ENCODE results near the gene REM2. TPM values are rescaled to one million over a fixed set of nuclear protein-coding genes. Genes with fewer than 3 reads are reported as not detected.
A peak's percentile ranks its signal among the peaks of the same experiment; 100 is the strongest.
"Not testable (repeated sequence)": the region's sequence is repeated elsewhere in the genome, so short reads cannot be mapped to it uniquely, and the experiment has no call there.

Gene REM2
- polyA plus RNA-seq, 4 donors = 0.45 to 1.1 (median 0.85) TPM

DNA sequence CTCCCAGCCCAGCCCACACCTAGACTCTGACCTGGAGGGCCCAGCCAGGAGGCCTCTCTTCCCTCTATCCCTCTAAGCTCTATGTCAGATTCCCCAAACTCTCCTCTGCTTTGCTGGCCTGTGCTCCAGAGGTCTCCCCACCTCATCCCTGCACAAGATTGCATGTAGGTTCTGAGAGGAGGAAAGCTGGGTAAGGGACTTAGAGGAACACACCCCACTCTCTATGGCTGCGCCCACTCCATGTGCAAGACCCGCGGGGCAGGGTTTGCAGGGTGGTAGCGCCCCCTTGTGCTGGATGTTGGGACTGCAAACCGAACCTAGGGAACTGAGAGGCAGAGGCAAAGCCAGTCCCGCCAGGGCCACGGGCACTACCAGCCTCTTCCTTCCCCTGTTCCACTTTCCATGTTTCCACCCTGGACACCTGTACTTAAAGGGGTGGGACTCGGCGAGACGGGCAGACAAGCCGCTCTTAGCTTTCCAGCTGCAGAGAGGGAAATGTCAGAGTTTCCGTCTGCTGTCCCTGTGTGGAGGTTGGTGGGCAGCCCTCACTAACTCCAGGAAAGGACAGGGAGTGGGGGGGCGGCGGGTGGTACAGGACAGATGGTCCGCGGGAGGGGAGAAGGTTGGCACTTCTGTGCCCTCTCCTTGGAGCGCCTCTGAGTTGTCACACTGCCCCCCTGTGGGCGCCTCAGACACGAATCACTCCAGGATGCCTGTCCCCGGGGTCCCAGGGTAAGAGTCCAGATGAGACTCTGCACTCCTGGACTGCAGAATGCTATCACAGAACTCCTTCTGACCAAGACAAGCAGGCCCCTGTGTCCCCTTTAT is 29.9 kb upstream of the REM2 start:
- FAIRE-seq (no peak), DNase-seq (peak; percentile 87 to 95)
- Histone ChIP-seq H3K4me1 (ENCODE audit: control insufficient read depth in 3 of 3, insufficient read depth in 2 of 3, low read depth in 1 of 3, low read length in 2 of 3) (peaks cover 0 to 46% (median 6%) of the 10 kb centered on the region in 3 donors), H3K27me3 (ENCODE audit: control insufficient read depth in 3 of 3, insufficient read depth in 3 of 3, low read length in 3 of 3) (no peaks in the 10 kb centered on the region), H3K27ac (ENCODE audit: low read depth in 1 of 3, low read length in 2 of 3) (peak overlapping the region; percentile 78 to 100 (median 93)), H3K4me3 (ENCODE audit: low read depth in 1 of 3, low read length in 3 of 3) (peak overlapping the region in 2 of 3 donors; percentile 44 to 61), H3K9me3 (ENCODE audit: control insufficient read depth in 2 of 2, insufficient read depth in 1 of 2, low read depth in 1 of 2, low read length in 1 of 2) (peaks cover 0 to 4% of the 10 kb centered on the region in 2 donors), H3K36me3 (ENCODE audit: control insufficient read depth in 3 of 3, insufficient read depth in 2 of 3, low read depth in 1 of 3, low read length in 3 of 3) (peaks cover 0 to 8% (median 0%) of the 10 kb centered on the region in 3 donors)
- WGBS, 3 donors = 0 to 2% (median 1%) methylated on average over 20 of the region's 20 CpGs

DNA sequence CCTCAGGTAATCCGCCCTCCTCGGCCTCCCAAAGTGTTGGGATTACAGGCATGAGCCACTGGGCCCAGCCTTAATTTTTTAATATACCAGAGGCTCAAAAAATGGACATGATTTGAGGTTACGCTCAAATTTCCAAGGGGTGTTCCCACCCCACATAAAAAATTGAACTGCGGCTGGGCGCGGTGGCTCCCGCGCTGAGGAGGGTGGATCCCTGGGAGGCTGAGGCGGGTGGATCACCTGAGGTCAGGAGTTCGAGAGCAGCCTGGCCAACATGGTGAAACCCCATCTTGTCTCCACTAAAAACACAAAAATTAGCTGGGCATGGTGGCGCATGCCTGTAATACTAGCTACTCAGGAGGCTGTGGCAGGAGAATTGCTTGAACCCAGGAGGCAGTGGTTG is 28.7 kb upstream of the REM2 start:
- WGBS, 3 donors = 94 to 96% (median 96%) methylated on average over 11 of the region's 11 CpGs
- Histone ChIP-seq H3K27ac (ENCODE audit: low read depth in 1 of 3, low read length in 2 of 3) (peak overlapping the region in 1 of 3 donors; percentile 72), H3K4me1 (ENCODE audit: control insufficient read depth in 3 of 3, insufficient read depth in 2 of 3, low read depth in 1 of 3, low read length in 2 of 3) (peaks cover 0 to 46% (median 6%) of the 10 kb centered on the region in 3 donors)
- FAIRE-seq; H3K36me3 ChIP-seq (ENCODE audit: control insufficient read depth in 3 of 3, insufficient read depth in 2 of 3, low read depth in 1 of 3, low read length in 3 of 3); H3K9me3 ChIP-seq (ENCODE audit: control insufficient read depth in 2 of 2, insufficient read depth in 1 of 2, low read depth in 1 of 2, low read length in 1 of 2); H3K27me3 ChIP-seq (ENCODE audit: control insufficient read depth in 3 of 3, insufficient read depth in 3 of 3, low read length in 3 of 3); DNase-seq; H3K4me3 ChIP-seq (ENCODE audit: low read depth in 1 of 3, low read length in 3 of 3): not testable (repeated sequence)

DNA sequence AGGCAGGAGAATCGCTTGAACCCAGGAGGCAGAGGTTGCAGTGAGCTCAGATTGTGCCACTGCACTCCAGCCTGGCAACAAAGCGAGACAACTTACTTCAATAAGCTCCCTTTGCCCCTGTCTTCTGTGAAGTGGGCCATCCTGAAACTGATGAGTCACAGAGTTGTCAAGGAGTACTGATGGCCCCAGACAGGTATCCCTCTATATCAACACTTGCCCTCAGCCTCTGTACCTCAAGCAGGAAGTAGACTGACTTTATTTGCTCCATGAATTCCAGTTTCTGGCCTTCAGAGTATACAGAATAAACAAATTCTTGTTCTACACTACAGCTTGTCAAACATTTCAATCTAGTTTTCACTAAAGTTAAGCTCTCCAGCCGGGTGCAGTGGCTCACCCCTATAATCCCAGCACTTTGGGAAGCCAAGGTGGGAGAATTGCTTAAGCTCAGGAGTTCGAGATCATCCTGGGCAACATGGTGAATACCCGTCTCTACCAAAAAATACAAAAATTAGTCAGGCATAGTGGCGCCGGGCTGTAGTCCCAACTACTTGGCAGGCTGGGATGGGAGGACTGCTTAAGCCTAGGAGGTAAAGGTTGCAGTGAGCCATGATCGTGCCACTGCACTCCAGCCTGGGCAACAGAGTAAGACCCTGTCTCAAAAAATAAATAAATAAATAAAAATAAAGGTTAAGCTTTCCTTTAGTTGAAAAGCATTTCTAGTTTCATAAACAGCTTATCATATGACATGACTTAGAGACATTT is 27.9 kb upstream of the REM2 start:
- FAIRE-seq = no peak
- peaks cover 0 to 43% (median 6%) of the 10 kb centered on the region in 3 donors for H3K4me1 ChIP-seq (ENCODE audit: control insufficient read depth in 3 of 3, insufficient read depth in 2 of 3, low read depth in 1 of 3, low read length in 2 of 3)
- WGBS, 3 donors = 87 to 93% (median 89%) methylated on average over 8 of the region's 8 CpGs
- DNase-seq = peak; percentile 20 to 71
- no peaks in the 10 kb centered on the region for H3K27me3 ChIP-seq (ENCODE audit: control insufficient read depth in 3 of 3, insufficient read depth in 3 of 3, low read length in 3 of 3)
- peaks cover 0 to 4% of the 10 kb centered on the region in 2 donors for H3K9me3 ChIP-seq (ENCODE audit: control insufficient read depth in 2 of 2, insufficient read depth in 1 of 2, low read depth in 1 of 2, low read length in 1 of 2)
- peaks cover 0 to 2% (median 0%) of the 10 kb centered on the region in 3 donors for H3K36me3 ChIP-seq (ENCODE audit: control insufficient read depth in 3 of 3, insufficient read depth in 2 of 3, low read depth in 1 of 3, low read length in 3 of 3)
- H3K4me3 ChIP-seq (ENCODE audit: low read depth in 1 of 3, low read length in 3 of 3) = no peak overlapping the region
- peak overlapping the region in 1 of 3 donors; percentile 72 for H3K27ac ChIP-seq (ENCODE audit: low read depth in 1 of 3, low read length in 2 of 3)

DNA sequence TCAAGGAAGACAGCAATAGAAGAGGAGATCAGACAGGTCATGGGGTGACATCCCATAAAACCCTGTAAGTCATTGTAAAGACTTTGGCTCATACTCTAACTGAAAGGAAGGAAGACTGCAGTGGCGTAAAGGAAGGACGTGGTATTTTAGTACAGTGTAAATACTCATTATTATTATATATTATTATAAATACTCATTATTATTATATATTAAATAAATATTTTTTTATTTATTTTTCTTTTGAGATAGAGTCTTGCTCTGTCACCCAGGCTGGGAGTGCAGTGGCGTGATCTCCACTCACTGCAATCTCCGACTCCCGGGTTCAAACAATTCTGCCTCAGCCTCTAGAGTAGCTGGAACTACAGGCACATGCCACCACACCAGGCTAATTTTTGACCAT is 26.6 kb upstream of the REM2 start:
- Histone ChIP-seq H3K4me3 (ENCODE audit: low read depth in 1 of 3, low read length in 3 of 3) (no peak overlapping the region), H3K27me3 (ENCODE audit: control insufficient read depth in 3 of 3, insufficient read depth in 3 of 3, low read length in 3 of 3) (no peaks in the 10 kb centered on the region), H3K27ac (ENCODE audit: low read depth in 1 of 3, low read length in 2 of 3) (no peak overlapping the region), H3K36me3 (ENCODE audit: control insufficient read depth in 3 of 3, insufficient read depth in 2 of 3, low read depth in 1 of 3, low read length in 3 of 3) (no peaks in the 10 kb centered on the region), H3K4me1 (ENCODE audit: control insufficient read depth in 3 of 3, insufficient read depth in 2 of 3, low read depth in 1 of 3, low read length in 2 of 3) (peaks cover 0 to 32% (median 6%) of the 10 kb centered on the region in 3 donors), H3K9me3 (ENCODE audit: control insufficient read depth in 2 of 2, insufficient read depth in 1 of 2, low read depth in 1 of 2, low read length in 1 of 2) (peaks cover 0 to 4% of the 10 kb centered on the region in 2 donors)
- FAIRE-seq = no peak
- no peak for DNase-seq
- 91 to 96% (median 95%) methylated on average over 5 of the region's 5 CpGs for WGBS, 3 donors

DNA sequence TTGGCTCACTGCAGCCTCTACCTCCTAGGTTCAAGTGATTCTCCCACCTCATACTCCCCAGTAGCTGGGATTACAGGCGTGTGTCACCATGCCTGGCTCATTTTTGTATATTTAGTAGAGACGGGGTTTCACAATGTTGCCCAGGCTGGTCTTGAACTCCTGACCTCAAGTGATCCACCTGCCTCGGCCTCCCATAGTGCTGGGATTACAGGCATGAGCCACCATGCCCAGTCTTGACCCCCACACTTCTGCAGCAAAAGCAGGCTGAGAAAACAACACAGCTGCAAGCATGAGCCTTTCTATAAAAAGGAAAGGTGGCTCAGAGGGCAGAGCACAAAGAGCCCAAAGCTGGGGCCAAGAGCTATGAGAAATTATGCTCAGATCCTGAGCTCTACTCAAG is 22.6 kb upstream of the REM2 start:
- H3K36me3 ChIP-seq (ENCODE audit: control insufficient read depth in 3 of 3, insufficient read depth in 2 of 3, low read depth in 1 of 3, low read length in 3 of 3); DNase-seq; H3K4me3 ChIP-seq (ENCODE audit: low read depth in 1 of 3, low read length in 3 of 3); H3K4me1 ChIP-seq (ENCODE audit: control insufficient read depth in 3 of 3, insufficient read depth in 2 of 3, low read depth in 1 of 3, low read length in 2 of 3); FAIRE-seq; H3K27me3 ChIP-seq (ENCODE audit: control insufficient read depth in 3 of 3, insufficient read depth in 3 of 3, low read length in 3 of 3); H3K27ac ChIP-seq (ENCODE audit: low read depth in 1 of 3, low read length in 2 of 3); H3K9me3 ChIP-seq (ENCODE audit: control insufficient read depth in 2 of 2, insufficient read depth in 1 of 2, low read depth in 1 of 2, low read length in 1 of 2): not testable (repeated sequence)
- WGBS, 3 donors = 54 to 90% (median 89%) methylated on average over 3 of the region's 3 CpGs

DNA sequence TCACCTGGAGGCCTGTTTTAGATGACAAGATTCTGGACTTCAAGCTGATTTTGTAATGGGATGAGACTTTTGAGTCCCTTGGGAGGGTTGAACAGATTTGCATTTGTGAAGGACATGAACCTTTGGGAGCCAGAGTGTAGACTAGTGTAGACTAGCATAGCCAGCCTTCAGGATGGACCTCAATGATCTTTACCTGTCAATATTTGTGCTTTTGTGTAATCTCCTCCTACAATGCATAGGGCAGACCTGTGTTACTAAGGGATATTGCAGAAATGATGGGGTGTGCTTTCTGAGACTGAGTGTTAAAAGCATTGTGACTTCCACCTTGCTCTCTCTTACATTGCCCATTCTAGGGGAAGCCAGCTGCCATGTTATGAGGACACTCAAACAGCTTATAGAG is 21.4 kb upstream of the REM2 start:
- Histone ChIP-seq H3K27ac (ENCODE audit: low read depth in 1 of 3, low read length in 2 of 3) (no peak overlapping the region), H3K4me1 (ENCODE audit: control insufficient read depth in 3 of 3, insufficient read depth in 2 of 3, low read depth in 1 of 3, low read length in 2 of 3) (peaks cover 0 to 5% (median 0%) of the 10 kb centered on the region in 3 donors), H3K36me3 (ENCODE audit: control insufficient read depth in 3 of 3, insufficient read depth in 2 of 3, low read depth in 1 of 3, low read length in 3 of 3) (no peaks in the 10 kb centered on the region), H3K9me3 (ENCODE audit: control insufficient read depth in 2 of 2, insufficient read depth in 1 of 2, low read depth in 1 of 2, low read length in 1 of 2) (peaks cover 0 to 4% of the 10 kb centered on the region in 2 donors), H3K27me3 (ENCODE audit: control insufficient read depth in 3 of 3, insufficient read depth in 3 of 3, low read length in 3 of 3) (no peaks in the 10 kb centered on the region), H3K4me3 (ENCODE audit: low read depth in 1 of 3, low read length in 3 of 3) (no peak overlapping the region)
- DNase-seq = no peak
- FAIRE-seq = no peak

DNA sequence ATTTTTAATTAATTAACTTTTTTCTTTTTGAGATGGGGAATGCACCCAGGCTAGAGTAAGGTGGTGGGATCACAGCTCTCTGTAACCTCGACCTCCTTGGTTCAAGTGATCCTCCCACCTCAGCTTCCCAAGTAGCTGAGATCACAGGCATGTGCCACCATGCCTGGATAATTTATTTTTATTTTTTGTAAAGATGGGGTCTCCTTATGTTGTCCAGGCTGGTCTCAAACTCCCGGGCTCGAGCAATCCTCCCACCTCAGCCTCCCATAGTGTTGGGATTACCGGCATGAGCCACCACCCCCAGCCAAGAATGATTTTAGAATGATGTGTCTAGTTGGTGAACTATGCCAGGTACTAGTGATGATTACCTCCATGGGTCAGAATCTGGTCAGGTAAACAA is 18.0 kb upstream of the REM2 start:
- FAIRE-seq (no peak), DNase-seq (no peak)
- 84 to 92% (median 88%) methylated on average over 4 of the region's 4 CpGs for WGBS, 3 donors
- H3K27ac ChIP-seq (ENCODE audit: low read depth in 1 of 3, low read length in 2 of 3) = no peak overlapping the region
- no peak overlapping the region for H3K4me3 ChIP-seq (ENCODE audit: low read depth in 1 of 3, low read length in 3 of 3)
- H3K9me3 ChIP-seq (ENCODE audit: control insufficient read depth in 2 of 2, insufficient read depth in 1 of 2, low read depth in 1 of 2, low read length in 1 of 2) = no peaks in the 10 kb centered on the region
- H3K27me3 ChIP-seq (ENCODE audit: control insufficient read depth in 3 of 3, insufficient read depth in 3 of 3, low read length in 3 of 3) = no peaks in the 10 kb centered on the region
- H3K4me1 ChIP-seq (ENCODE audit: control insufficient read depth in 3 of 3, insufficient read depth in 2 of 3, low read depth in 1 of 3, low read length in 2 of 3) = peaks cover 0 to 5% (median 0%) of the 10 kb centered on the region in 3 donors
- no peaks in the 10 kb centered on the region for H3K36me3 ChIP-seq (ENCODE audit: control insufficient read depth in 3 of 3, insufficient read depth in 2 of 3, low read depth in 1 of 3, low read length in 3 of 3)

DNA sequence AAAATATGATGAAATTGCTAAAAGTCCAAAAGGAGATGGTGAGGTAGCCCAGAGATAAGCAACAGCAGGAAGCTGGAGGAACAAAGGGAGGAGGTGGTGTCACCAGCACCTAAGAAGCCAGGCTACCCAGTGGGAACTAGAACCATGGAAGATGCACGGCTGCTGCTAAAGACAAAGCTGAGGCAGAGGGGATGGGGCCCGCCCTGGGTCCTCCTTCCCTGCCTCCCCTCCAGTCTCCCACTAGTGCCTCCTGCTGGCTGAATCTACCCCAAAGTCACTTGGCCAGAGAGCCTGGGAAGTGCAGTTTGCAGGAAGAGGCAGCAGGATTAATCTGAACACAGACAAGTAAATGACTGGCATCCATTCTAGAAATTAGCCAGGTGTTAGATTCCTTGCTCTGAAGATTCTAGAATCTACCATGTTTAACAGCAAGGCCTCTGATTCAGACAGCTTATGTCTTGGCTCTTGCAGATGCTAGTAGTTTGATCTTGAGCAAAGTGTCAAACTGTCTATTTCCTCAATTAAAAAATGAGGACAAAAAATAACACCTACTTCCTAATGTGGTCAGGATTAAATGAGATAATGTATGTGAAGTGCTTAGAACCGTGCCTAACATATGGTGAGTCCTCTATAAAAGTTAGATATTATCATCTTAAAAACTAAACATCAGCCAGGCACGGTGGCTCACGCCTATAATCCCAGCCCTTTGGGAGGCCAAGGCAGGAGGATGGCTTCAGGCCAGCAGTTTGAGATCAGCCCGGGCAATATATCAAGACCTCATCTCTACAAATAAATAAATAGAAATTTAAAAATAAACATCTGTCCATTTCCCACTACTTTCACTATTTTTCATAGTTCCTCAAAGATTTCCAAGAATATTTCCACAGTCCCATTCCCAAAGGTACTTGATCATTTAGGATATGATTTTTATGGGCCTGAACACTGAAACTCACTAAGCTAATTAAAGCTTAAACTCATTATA is 17.3 kb upstream of the REM2 start:
- H3K27ac ChIP-seq (ENCODE audit: low read depth in 1 of 3, low read length in 2 of 3) = no peak overlapping the region
- WGBS, 3 donors = 50 to 52% (median 52%) methylated on average over 6 of the region's 6 CpGs
- H3K9me3 ChIP-seq (ENCODE audit: control insufficient read depth in 2 of 2, insufficient read depth in 1 of 2, low read depth in 1 of 2, low read length in 1 of 2) = no peaks in the 10 kb centered on the region
- FAIRE-seq (no peak), DNase-seq (peak in 1 of 2 donors; percentile 24)
- H3K36me3 ChIP-seq (ENCODE audit: control insufficient read depth in 3 of 3, insufficient read depth in 2 of 3, low read depth in 1 of 3, low read length in 3 of 3) = no peaks in the 10 kb centered on the region
- H3K4me1 ChIP-seq (ENCODE audit: control insufficient read depth in 3 of 3, insufficient read depth in 2 of 3, low read depth in 1 of 3, low read length in 2 of 3) = peaks cover 0 to 5% (median 3%) of the 10 kb centered on the region in 3 donors
- no peaks in the 10 kb centered on the region for H3K27me3 ChIP-seq (ENCODE audit: control insufficient read depth in 3 of 3, insufficient read depth in 3 of 3, low read length in 3 of 3)
- no peak overlapping the region for H3K4me3 ChIP-seq (ENCODE audit: low read depth in 1 of 3, low read length in 3 of 3)
